C4-2B (cell line): ENCODE results near the gene BMP2K.

Source experiments
- ZFX ChIP-seq: fragments of 450-650 bp; IDR thresholded peaks from 2 replicates; pipeline ENCODE4 v1.6.1; 2017
- TF ChIP-seq, protein P1 (sequence below): fragments of 450-650 bp; conservative IDR thresholded peaks from 2 replicates; pipeline ENCODE4 v1.5.1; 2017; ENCODE audit warnings: mild to moderate bottlenecking

DNA sequence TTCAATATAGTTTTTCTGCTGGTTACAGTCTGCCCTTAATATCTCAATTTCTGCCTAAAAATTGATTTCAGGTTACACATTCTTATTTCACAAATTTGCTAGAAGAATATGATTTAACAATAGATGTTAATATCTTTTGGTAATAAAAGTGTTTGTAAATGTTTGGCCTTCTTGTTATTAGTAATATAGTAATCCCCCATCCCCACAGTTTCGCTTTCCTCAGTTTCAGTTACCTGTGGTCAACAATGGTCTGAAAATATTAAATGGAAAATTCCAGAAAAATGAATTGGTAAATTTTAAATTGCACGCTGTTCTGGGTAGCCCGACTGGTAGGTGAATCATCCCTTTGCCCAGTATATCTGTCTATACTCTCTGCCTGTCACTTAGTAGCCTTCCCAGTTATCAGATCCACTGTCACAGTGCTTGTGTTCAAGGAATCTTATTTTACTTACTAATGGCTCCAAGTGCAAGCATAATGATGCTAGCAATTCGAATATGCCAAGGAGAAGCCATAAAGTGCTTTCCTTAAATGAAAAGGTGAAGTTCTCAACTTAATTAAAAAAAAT, 3.5 kb upstream of the BMP2K start:
- TF ChIP-seq, protein P1, sequence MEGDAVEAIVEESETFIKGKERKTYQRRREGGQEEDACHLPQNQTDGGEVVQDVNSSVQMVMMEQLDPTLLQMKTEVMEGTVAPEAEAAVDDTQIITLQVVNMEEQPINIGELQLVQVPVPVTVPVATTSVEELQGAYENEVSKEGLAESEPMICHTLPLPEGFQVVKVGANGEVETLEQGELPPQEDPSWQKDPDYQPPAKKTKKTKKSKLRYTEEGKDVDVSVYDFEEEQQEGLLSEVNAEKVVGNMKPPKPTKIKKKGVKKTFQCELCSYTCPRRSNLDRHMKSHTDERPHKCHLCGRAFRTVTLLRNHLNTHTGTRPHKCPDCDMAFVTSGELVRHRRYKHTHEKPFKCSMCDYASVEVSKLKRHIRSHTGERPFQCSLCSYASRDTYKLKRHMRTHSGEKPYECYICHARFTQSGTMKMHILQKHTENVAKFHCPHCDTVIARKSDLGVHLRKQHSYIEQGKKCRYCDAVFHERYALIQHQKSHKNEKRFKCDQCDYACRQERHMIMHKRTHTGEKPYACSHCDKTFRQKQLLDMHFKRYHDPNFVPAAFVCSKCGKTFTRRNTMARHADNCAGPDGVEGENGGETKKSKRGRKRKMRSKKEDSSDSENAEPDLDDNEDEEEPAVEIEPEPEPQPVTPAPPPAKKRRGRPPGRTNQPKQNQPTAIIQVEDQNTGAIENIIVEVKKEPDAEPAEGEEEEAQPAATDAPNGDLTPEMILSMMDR, result no peak
- no peak for TF ChIP-seq ZFX
